Fibroblast of skin of scalp (primary cell): ENCODE measurements around the gene SEMA6A.
"Not testable (repeated sequence)": the region's sequence is repeated elsewhere in the genome, so short reads cannot be mapped to it uniquely, and the experiment has no call there.

Experiments
- DNase-seq: peaks from one replicate; pipeline ENCODE4 v3.0.0-alpha.2; 2013

The SEMA6A gene

DNA sequence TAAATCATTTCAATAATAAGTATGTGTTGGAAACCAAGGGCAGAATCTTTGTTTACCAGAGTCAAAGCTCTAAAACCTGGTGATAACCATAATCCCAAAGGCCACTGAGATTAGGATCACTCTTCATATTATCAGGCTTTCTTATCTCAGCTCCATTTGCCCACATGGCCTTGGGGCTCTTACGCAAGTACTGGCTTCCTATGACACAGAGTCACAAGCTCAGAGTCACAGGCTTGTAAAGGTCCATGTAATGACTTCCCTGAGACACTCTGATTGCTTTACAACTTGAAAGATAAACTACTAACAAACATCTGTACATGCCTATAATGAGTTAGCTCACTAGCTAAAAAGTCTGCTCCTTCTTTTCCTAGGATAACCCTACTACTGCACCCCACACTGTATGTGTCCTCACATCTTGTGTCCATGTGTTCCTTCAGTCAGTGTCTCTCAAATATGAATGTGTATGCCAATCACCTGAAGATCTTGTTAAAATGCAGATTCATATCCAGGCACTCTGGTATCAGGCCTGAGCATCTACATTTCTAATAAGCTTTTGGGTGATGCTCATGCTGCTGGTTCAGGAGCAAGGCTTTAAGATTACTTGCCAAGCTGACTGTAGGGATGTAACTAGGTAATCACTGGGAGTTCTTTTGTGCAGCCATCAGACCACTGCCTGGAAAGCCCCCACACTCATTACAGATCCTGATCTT lies 28.4 kb downstream of the SEMA6A start:
- DNase-seq: no peak

GRCh38 chr5:116545465-116545864 lies 29.2 kb downstream of the SEMA6A start:
- DNase-seq: not testable (repeated sequence)

DNA sequence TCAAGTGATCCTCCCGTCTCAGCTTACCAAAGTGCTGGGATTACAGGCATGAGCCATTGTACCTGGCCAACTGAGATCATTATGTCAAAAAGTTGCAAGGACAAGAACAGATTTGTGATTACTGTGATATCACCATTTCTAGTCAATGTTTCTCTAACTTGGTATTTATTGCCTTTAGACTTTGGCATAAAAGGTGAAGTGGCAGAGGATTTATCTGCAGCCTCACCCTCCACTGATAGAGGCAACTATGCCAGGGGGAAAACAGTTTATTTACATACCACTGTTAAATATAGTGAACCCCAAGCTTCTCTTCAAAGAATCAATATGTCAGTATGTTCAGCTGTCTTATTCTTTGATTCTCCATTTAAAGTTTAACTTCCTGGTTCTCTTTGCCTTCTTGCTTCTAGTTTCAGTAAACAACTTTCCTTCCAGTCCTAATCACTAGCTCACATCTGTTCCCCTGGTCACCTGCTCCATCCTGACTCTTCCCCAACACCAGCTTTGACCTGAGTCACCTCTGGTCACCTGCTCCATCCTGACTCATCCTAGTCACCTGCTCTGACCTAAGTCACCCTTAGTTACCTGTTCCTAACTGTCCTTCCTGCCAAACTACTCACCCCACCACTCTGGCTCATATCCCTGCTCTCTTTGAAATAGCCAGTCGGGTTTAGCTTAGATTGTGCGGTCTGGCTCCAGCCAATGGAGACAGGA lies 29.9 kb downstream of the SEMA6A start:
- DNase-seq: no peak

DNA sequence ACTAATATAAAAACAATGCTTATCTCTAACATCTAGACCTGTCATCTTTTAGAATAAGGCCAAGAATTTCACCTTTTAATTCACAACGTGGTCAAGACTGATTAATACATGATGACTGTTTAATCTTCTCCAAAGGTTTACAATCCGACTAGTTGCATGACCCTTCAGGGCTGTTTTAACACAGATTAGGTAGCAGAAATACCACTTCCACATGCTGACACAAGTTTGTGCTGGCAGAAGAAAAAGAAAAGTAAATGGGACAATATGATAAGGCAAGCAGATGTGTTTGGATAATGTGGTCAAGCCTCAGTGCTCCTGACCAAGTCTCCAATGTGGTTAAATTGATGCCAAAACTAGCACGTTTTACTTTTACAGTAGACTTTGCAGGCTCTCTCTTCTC lies 31.1 kb downstream of the SEMA6A start:
- no peak for DNase-seq

DNA sequence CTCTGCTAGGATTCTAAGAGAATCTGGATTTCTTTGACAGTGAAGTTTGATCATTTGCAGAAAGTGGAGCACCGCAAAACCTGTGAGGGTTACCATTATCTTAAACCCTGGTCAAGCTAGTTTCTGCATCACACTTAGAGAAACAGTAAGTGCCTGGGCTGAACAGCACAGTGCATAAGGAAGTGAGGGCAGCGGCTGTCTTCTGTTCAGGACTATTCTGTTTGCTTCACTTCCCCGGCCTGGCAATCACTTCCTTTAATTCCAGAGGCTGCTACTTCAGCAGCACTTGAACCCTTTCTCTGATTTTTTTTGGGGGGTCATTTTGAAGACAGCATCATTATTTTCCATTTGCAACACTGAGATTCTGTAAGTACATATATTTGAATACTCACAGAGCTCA lies 32.0 kb downstream of the SEMA6A start:
- DNase-seq: no peak

DNA sequence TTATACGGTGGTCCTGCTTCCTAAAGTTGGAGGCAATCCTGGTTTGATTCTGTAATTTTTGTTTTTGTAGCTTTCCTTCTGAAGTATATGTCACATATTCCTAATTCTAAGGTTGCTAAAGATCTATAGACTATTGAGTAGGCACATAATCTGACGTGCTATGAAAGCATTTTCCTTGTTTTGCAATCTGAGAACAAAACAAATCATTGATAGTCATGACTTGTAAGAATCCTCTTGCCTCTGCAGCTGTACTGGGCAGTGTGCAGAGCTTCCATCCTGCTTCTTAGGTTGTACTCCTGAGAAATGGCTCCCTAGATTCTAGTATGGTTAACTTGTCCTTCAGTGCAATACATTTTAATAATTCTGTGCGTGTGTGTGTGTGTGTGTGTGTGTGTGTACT lies 35.4 kb downstream of the SEMA6A start:
- DNase-seq: no peak

- no peak for DNase-seq
These were observed 38.1 kb downstream of the SEMA6A start for GRCh38 chr5:116536316-116537083.

DNA sequence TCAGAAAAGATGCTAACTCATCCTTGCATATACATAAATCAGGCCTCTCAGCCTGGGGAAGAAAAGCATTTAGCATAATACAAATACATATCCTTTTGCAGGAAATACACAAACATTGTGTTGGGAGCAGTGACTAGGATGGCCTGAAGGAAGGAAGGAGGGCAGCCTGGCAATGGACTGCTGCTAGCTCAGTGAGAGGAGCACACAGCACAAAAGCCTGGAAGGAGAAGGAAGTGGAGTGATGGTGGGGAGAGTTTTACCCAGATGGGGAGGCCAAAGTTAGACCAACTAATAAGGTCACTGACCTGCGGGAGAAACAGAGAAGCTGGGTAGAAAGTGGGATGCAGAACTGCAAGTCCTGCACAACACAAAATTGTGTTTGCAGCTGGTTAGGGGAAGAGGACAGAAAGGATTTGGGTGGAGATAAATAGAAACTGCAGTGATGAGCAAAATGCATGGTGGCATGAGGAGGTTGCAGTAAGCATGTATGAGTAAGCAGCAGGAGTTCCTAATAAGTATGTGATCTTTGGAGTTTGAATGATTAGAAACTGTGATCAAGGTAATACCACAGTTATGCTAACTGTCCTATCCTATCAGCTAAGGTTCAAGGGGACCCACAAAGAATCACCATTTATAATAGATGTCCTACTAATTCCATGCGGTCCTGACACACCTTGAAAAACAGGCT lies 39.5 kb downstream of the SEMA6A start:
- no peak for DNase-seq

GRCh38 chr5:116532762-116533525 lies 41.7 kb downstream of the SEMA6A start:
- no peak for DNase-seq

GRCh38 chr5:116531635-116532034 lies 43.0 kb downstream of the SEMA6A start:
- no peak for DNase-seq

DNA sequence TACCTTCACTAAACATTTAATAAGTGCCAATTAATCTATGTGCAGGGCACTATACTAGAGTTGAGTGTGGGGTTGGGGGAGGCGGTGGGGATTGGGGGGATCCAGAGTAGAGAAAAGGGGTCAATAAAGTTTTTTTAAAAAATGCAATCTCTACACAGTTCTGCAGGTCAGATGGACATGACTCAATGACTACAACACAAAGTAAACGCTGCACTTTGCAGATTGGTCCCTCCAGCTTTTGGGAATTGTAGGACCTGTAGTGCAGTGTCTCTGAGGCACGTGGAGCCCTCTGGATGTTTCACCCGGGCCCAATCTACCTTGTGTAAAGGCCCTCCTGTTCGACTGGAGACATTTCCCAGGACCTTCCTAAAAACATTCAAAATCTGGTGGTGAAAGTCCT lies 43.5 kb downstream of the SEMA6A start:
- DNase-seq: no peak

DNA sequence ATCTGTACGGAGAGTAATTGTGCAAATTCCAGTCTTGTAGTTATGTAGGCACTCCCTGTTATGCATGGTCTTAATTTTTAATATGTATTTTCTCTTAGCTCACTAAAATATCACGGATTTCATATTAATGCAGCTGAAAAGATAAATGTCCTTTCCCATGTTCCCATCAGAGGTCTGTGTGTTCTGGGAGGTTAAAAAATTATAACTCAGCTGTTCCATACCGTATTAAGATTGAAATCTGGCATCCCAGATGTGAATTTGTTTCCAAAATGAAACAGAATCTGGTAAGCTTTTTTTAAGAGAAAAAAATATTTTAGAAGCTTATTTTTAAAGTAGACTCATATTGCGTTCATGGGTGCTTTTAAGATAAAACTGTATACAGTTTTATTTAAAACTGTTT lies 44.3 kb downstream of the SEMA6A start:
- no peak for DNase-seq

DNA sequence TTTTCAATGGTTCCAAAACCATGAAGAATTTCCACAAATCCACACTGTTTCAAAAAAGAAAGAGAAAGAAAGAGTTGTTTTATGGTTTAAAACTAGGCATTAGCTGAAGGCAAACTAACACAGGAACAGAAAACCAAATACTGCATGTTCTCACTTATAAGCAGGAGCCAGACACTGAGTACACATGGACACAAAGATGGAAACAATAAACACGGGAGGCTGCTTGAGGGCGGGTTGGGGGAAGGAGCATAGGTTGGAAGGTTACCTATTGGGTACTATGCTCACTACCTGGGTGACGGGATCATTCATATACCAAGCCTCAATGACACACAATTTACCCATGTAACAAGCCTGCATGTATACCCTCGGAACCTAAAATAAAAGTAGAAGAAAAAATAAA lies 45.0 kb downstream of the SEMA6A start:
- no peak for DNase-seq

- DNase-seq: no peak
These were observed 45.9 kb downstream of the SEMA6A start for GRCh38 chr5:116528519-116529234.

GRCh38 chr5:116527582-116527981 lies 47.0 kb downstream of the SEMA6A start:
- DNase-seq: no peak

- no peak for DNase-seq
These were observed 48.9 kb downstream of the SEMA6A start for GRCh38 chr5:116525674-116526073.

- DNase-seq: no peak
These were observed 49.7 kb downstream of the SEMA6A start for GRCh38 chr5:116524966-116525365.

DNA sequence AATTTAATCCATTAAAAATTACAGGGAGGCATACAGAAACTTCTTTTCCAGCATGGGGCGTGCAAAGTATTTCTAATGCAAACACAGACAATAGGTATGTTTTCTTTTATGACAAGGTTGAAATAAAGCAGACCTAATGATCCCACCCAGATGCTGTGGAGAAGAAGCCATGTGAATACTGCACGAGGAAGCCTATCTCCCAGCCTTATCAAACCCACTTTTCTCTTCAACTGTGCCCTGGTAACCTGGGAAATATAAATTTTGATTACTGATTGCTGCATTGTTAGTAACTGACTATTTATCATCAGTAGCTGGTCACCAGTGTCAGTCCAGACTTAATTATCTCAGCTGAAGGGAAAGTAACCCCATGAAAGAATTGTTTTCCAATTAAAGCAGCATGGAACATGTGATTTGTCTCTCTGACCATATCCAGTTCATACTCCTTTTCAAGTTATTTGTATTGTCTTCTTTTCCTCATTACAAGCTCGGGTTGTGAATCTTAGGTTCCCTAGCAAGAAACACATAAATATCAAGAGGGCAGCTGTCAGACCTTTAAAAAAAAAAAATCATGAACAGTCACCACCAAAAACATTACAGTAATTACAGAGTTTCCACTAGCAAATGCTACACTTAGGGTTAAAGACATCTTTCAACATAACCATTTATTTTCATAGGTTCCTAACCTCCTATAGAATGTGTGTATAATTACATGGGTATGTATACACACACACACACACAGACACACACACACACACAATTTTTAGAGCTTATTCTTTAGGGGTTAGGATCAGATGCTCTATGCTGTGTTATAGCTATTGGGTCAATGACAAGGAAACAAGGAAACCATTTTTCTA lies 50.3 kb downstream of the SEMA6A start:
- no peak for DNase-seq

GRCh38 chr5:116523182-116523581 lies 51.4 kb downstream of the SEMA6A start:
- not testable (repeated sequence) for DNase-seq

DNA sequence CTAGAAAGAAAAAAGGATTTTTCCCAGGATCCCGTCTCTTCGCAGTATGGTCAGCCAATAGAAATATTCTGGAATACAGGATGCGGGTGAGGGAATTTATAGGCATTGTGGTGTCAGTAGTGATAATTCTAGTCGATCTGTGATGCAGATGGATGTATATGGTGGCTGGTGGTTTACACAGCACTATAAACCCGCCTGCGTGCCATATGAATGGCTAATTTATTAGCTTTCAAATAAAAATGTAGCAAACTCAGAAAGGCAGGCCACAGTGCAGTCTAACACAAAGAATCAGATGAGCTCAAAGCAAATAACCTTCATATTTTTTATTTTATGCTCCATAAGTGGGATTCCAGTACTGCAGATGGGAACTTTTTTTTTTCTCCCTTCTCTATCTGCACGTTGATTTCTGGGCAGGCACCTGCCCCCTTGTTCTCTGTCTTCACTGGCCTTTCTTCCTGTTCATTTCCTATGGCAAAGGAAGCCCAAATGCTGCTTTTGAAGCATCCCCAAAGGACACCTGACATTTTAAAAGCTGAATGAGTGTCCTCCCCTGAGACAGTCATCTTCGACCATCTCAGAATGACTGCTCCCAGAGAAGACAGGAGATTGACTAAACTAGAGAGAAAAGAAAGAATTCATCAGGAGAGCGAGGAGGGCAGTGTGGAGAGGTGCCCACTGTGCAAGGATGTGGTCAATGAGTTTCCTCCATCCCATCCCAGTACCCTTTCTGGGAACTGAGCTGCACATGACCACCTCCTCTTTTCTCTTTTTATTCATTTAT lies 52.1 kb downstream of the SEMA6A start:
- DNase-seq: no peak
